Measurements from ENCODE around the gene CD46.

- no peak for TF ChIP-seq MAX (IDR thresholded peaks at IDR 0.05; ENCODE audit: low read depth, low read length)
- TF ChIP-seq POLR2A (IDR thresholded peaks at IDR 0.05; ENCODE audit: low read depth, low read length), result no peak
- no peak for TF ChIP-seq NBN (IDR thresholded peaks at IDR 0.05)
- TF ChIP-seq EZH2 (IDR thresholded peaks at IDR 0.05; ENCODE audit: borderline replicate concordance, control insufficient read depth, low read depth, low read length), result no peak
- TF ChIP-seq PAX8 (IDR thresholded peaks at IDR 0.05), result no peak
- TF ChIP-seq EP300 (IDR thresholded peaks at IDR 0.05; ENCODE audit: borderline replicate concordance in 1 of 2, control insufficient read depth in 1 of 2, low read depth in 2 of 2, low read length in 2 of 2), result no peak
- TF ChIP-seq NFYB (IDR thresholded peaks at IDR 0.05; ENCODE audit: insufficient read depth, low read depth, low read length), result no peak
- TF ChIP-seq CTCF (IDR thresholded peaks at IDR 0.05 in 2 of 3, conservative IDR thresholded peaks at IDR 0.05 in 1 of 3; ENCODE audit: control insufficient read depth in 2 of 3, extremely low read depth in 1 of 3, insufficient read depth in 1 of 3, low read depth in 3 of 3, low read length in 3 of 3), result no peak
- no peak for TF ChIP-seq SMC3 (IDR thresholded peaks at IDR 0.05; ENCODE audit: borderline replicate concordance, low read length)
- TF ChIP-seq ZNF687 (IDR thresholded peaks at IDR 0.05), result no peak
- no peak for TF ChIP-seq NRF1 (conservative IDR thresholded peaks at IDR 0.05; ENCODE audit: low read depth, low read length)
- no peak for TF ChIP-seq ZBTB33 (IDR thresholded peaks at IDR 0.05)
- no peak for TF ChIP-seq ZBTB4 (CRISPR knock-in tag; IDR thresholded peaks at IDR 0.05)
- no peak for TF ChIP-seq ETV6 (conservative IDR thresholded peaks at IDR 0.05 in 1 of 2, IDR thresholded peaks at IDR 0.05 in 1 of 2; ENCODE audit: borderline replicate concordance in 1 of 2, low read depth in 1 of 2)
These were observed 7.8 kb upstream of the CD46 start for GRCh38 chr1:207744000-207744534.
